IgD-negative memory B cell (primary cell): ENCODE data around the gene MYO3B. TPM values are rescaled to one million over a fixed set of nuclear protein-coding genes. Genes with fewer than 3 reads are reported as not detected.
"Not testable (repeated sequence)": the region's sequence is repeated elsewhere in the genome, so short reads cannot be mapped to it uniquely, and the experiment has no call there.

Source experiments
- H3K27ac Mint-ChIP-seq, 3 donors: one replicate each; pipeline ENCODE4 v1.8.0; 2020 to 2022; ENCODE audit warnings: mild to moderate bottlenecking in 3 of 3, mixed read lengths in 3 of 3, moderate library complexity in 1 of 3
- H3K27me3 Mint-ChIP-seq: one replicate; pipeline ENCODE4 v1.8.0; 2021; ENCODE audit warnings: mixed read lengths
- H3K36me3 Mint-ChIP-seq: one replicate; pipeline ENCODE4 v1.8.0; 2020; ENCODE audit warnings: mild to moderate bottlenecking, mixed read lengths
- H3K4me1 Mint-ChIP-seq, 3 donors: one replicate each; pipeline ENCODE4 v1.8.0; 2020 to 2022; ENCODE audit warnings: mixed read lengths in 3 of 3, mild to moderate bottlenecking in 1 of 3
- H3K4me3 Mint-ChIP-seq, 4 donors: one replicate each; pipeline ENCODE4 v1.8.0; 2020 to 2022; ENCODE audit warnings: mild to moderate bottlenecking in 4 of 4, mixed read lengths in 4 of 4, moderate library complexity in 3 of 4
- H3K9me3 Mint-ChIP-seq, 3 donors: one replicate each; pipeline ENCODE4 v1.8.0; 2020 to 2021; ENCODE audit warnings: mixed read lengths in 3 of 3, mild to moderate bottlenecking in 1 of 3
- polyA plus RNA-seq: library from polyadenylated mRNA; unstranded; fragments of 300-500 nt; fragmentation: Illumina TruSeq; gene quantifications from one replicate; pipeline ENCODE4 v1.2.3, GENCODE V29; 2021

The MYO3B gene
- polyA plus RNA-seq, 1 donor from 2014 or later = 0.23 TPM

DNA sequence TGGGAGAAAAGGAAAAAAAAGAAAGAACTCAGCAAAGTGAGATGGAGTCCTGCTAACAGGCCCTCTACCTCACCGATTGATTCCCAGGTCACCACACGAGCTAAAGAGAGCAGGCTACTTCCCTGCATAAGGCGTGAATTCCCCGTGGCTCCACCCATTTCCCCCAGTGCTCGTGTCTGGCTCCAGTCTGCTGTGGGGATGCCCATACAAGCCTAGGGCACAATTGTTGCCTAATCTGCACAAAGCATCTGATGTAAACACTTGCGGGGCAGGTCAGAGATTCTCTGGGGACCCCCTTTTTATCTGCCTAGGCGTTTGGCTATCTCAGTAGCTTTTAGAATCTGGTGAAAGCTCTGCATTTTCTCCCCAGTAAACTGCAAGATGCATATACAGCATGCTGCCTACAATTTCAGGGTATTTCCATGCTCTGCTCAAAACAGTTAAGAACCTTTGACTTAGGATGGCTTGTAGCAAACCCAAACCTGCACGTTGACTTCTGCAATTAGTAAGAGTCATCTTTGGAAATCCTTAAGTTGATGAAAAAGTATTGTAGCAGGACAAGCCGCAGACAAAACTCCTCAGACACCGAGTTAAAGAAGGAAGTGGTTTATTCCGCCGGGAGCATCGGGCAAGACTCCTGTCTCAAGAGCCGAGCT is 34.8 kb downstream of the MYO3B start:
- Mint-ChIP-seq H3K9me3 (peaks cover 2 to 9% (median 6%) of the 10 kb centered on the region in 3 donors), H3K4me1 (peaks cover 4 to 5% (median 4%) of the 10 kb centered on the region in 3 donors), H3K27ac (no peak overlapping the region), H3K36me3 (no peaks in the 10 kb centered on the region), H3K27me3 (peaks cover 3% of the 10 kb centered on the region), H3K4me3 (peak overlapping the region in 1 of 4 donors; percentile 89)

- not testable (repeated sequence) for H3K36me3 Mint-ChIP-seq, H3K9me3 Mint-ChIP-seq, H3K4me1 Mint-ChIP-seq, H3K27me3 Mint-ChIP-seq
- peak overlapping the region in 1 of 3 donors; percentile 4 for H3K27ac Mint-ChIP-seq
- peak overlapping the region in 1 of 4 donors; percentile 89 for H3K4me3 Mint-ChIP-seq
Measured at GRCh38 chr2:170213281-170213625, 35.3 kb downstream of the MYO3B start.

GRCh38 chr2:170213651-170214050 is 35.7 kb downstream of the MYO3B start:
- peaks cover 3% of the 10 kb centered on the region for H3K27me3 Mint-ChIP-seq

GRCh38 chr2:170214309-170214948 is 36.5 kb downstream of the MYO3B start:
- H3K4me1 Mint-ChIP-seq = peaks cover 4 to 5% (median 4%) of the 10 kb centered on the region in 3 donors
- H3K27me3 Mint-ChIP-seq = peaks cover 3% of the 10 kb centered on the region
- H3K36me3 Mint-ChIP-seq = no peaks in the 10 kb centered on the region

More at GRCh38 chr2:170213651-170214050, 35.7 kb downstream of the MYO3B start:
- H3K36me3 Mint-ChIP-seq = no peaks in the 10 kb centered on the region
- H3K27ac Mint-ChIP-seq = peak overlapping the region in 1 of 3 donors; percentile 4
- H3K4me1 Mint-ChIP-seq = peaks cover 4 to 5% (median 4%) of the 10 kb centered on the region in 3 donors
- peaks cover 2 to 9% (median 6%) of the 10 kb centered on the region in 3 donors for H3K9me3 Mint-ChIP-seq
- H3K4me3 Mint-ChIP-seq = peak overlapping the region in 1 of 4 donors; percentile 89

GRCh38 chr2:170215021-170215420 is 37.1 kb downstream of the MYO3B start:
- H3K36me3 Mint-ChIP-seq = no peaks in the 10 kb centered on the region
- H3K4me3 Mint-ChIP-seq = no peak overlapping the region
- no peak overlapping the region for H3K27ac Mint-ChIP-seq
- H3K27me3 Mint-ChIP-seq = peaks cover 3% of the 10 kb centered on the region
- peaks cover 4 to 5% (median 4%) of the 10 kb centered on the region in 3 donors for H3K4me1 Mint-ChIP-seq
- H3K9me3 Mint-ChIP-seq = peaks cover 2 to 6% (median 6%) of the 10 kb centered on the region in 3 donors

More at GRCh38 chr2:170214309-170214948, 36.5 kb downstream of the MYO3B start:
- Mint-ChIP-seq H3K27ac (no peak overlapping the region), H3K4me3 (no peak overlapping the region), H3K9me3 (peaks cover 2 to 7% (median 6%) of the 10 kb centered on the region in 3 donors)

DNA sequence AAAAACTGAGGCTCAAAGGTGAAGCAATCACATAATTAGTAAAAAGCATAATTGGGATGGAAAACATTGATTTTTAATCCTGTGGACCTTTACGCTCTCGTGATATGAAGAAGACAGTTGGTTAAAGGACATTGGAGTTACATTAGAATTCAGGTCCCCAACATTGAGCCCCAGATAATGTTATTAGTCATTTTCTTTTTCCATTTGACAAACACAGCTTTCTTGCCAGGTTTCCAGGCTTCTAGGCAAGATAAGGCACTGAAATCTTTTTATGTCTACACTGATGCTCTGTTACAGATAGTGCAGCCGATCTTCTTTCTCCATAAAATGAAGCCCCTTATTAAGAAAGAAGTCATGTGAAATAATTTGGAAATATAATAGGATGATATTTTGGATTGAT is 38.5 kb downstream of the MYO3B start:
- H3K36me3 Mint-ChIP-seq = no peaks in the 10 kb centered on the region
- no peak overlapping the region for H3K27ac Mint-ChIP-seq
- H3K27me3 Mint-ChIP-seq = peaks cover 3% of the 10 kb centered on the region
- H3K4me1 Mint-ChIP-seq = peaks cover 4 to 5% (median 5%) of the 10 kb centered on the region in 3 donors
- no peak overlapping the region for H3K4me3 Mint-ChIP-seq
- H3K9me3 Mint-ChIP-seq = peaks cover 0 to 2% (median 2%) of the 10 kb centered on the region in 3 donors

GRCh38 chr2:170216981-170217380 is 39.0 kb downstream of the MYO3B start:
- peaks cover 4 to 5% (median 5%) of the 10 kb centered on the region in 3 donors for H3K4me1 Mint-ChIP-seq
- peaks cover 3% of the 10 kb centered on the region for H3K27me3 Mint-ChIP-seq
- no peak overlapping the region for H3K4me3 Mint-ChIP-seq
- no peak overlapping the region for H3K27ac Mint-ChIP-seq
- H3K36me3 Mint-ChIP-seq = no peaks in the 10 kb centered on the region
- H3K9me3 Mint-ChIP-seq = no peaks in the 10 kb centered on the region

DNA sequence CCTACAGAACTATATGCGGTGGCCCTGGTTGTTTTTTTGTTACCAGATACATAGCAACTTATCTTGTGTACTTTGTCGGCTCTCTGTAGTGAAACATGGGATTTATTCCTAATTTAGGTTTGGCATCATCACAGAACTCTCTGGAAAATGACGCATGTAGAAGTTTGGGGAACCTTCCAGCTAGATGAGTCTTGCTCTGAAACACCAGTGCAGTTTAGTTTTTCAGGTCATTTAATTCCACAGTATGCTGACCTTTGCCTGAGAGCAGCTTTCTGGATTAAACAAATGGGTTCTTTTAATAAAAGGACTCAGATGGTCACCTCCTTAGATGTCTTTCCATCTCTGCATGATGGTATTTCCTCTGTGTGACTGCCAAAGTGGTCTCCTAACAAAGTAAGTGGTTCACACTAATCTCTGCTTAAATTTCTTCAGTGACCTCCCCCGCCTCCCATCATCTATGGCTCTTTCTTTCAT is 39.9 kb downstream of the MYO3B start:
- Mint-ChIP-seq H3K4me1 (peaks cover 4 to 5% (median 5%) of the 10 kb centered on the region in 3 donors), H3K27me3 (peaks cover 3% of the 10 kb centered on the region), H3K36me3 (no peaks in the 10 kb centered on the region), H3K27ac (no peak overlapping the region), H3K4me3 (no peak overlapping the region), H3K9me3 (no peaks in the 10 kb centered on the region)

- Mint-ChIP-seq H3K27me3 (no peaks in the 10 kb centered on the region), H3K4me1 (peaks cover 0 to 1% (median 0%) of the 10 kb centered on the region in 3 donors), H3K4me3 (no peak overlapping the region), H3K9me3 (no peaks in the 10 kb centered on the region), H3K27ac (no peak overlapping the region), H3K36me3 (no peaks in the 10 kb centered on the region)
Measured at GRCh38 chr2:170218456-170218855, 40.5 kb downstream of the MYO3B start.

DNA sequence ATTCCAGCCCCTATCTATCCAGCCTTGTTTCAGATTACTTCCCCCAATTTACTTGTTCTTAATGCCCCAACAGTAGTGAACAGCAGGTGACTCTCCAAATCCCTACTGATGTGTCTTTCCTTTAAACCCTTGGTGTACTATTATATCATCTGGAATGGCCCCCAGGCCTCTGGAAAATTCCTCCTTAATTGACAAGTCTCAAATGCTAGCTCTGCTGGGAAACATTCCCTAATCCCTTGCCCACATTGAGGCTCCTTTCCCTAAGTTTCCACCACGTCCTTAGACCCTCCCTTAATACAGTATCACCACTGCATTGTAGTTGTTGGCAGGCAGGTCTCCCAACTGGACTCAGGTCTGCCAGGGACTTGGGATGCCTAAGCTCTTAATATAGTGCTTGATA is 41.0 kb downstream of the MYO3B start:
- Mint-ChIP-seq H3K36me3 (no peaks in the 10 kb centered on the region), H3K27me3 (no peaks in the 10 kb centered on the region), H3K4me1 (peaks cover 0 to 1% (median 0%) of the 10 kb centered on the region in 3 donors), H3K9me3 (no peaks in the 10 kb centered on the region), H3K4me3 (no peak overlapping the region), H3K27ac (no peak overlapping the region)

DNA sequence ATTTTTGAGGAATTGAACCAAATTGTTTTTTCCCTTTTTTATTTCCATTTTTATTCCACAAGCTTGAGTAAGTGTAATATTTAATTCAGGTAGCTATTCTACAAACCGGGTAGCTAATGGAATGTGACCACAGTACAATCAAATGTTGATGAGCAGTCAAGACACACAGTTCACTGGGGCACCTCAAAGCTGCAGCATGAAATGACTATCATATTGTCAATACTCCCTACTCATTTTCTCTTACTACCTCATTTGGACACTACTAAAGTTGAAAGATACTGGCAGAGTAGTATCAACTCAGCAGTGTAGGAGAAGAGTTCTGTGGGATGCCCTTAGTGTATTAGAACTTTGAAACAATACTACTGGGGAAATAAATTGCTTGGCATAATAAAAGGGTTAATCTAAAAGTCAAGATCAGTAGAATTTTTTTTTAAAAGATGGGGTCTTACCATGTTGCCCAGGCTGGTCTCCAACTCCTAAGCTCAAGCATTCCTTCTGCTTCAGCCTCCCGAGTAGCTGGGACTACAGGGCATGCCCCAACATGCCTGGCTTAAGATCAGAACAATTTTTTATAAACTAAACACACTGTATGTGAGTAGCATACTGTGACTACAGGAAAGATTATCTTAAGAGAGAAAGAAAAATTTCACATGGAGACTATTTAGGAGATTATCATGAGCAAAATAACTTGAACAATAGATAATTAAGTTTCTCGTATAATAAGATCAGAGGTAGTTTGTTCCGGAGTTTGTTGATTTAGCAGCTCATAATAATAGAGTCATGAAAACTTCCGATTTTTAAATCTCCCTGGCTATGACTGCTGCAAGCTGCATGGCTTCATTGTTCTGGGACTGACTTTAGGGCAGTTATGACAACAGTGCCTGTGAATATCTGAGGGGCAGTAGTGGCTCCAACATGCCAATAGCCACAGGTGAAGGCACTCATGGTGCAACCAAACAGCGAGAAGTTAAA is 43.7 kb downstream of the MYO3B start:
- no peak overlapping the region for H3K27ac Mint-ChIP-seq
- H3K36me3 Mint-ChIP-seq = no peaks in the 10 kb centered on the region
- no peak overlapping the region for H3K4me3 Mint-ChIP-seq
- no peaks in the 10 kb centered on the region for H3K27me3 Mint-ChIP-seq
- H3K4me1 Mint-ChIP-seq = peaks cover 0 to 1% (median 0%) of the 10 kb centered on the region in 3 donors
- H3K9me3 Mint-ChIP-seq = no peaks in the 10 kb centered on the region

DNA sequence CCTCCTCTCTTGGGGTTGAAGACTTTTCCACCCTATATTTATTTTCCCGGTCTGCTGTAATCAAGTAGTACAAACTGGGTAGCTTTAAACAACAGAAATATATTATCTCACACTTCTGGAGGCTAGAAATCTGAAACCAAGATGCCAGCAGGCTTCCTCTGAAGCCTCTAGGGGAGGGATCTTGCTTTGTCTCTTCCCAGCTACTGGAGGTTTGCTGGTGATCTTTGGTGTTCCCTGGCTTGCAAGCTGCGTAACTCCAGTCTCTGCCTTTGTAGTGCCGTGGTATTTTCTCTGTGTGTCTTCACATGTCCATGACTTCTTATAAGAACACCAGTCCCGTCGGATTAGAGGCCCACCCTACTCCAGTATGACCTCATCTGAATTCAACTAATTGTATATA is 44.4 kb downstream of the MYO3B start:
- peak overlapping the region in 1 of 3 donors; percentile 29 for H3K27ac Mint-ChIP-seq
- H3K9me3 Mint-ChIP-seq = no peaks in the 10 kb centered on the region
- H3K4me1 Mint-ChIP-seq = peaks cover 0 to 2% (median 1%) of the 10 kb centered on the region in 3 donors
- no peaks in the 10 kb centered on the region for H3K27me3 Mint-ChIP-seq
- no peak overlapping the region for H3K4me3 Mint-ChIP-seq
- H3K36me3 Mint-ChIP-seq = no peaks in the 10 kb centered on the region

DNA sequence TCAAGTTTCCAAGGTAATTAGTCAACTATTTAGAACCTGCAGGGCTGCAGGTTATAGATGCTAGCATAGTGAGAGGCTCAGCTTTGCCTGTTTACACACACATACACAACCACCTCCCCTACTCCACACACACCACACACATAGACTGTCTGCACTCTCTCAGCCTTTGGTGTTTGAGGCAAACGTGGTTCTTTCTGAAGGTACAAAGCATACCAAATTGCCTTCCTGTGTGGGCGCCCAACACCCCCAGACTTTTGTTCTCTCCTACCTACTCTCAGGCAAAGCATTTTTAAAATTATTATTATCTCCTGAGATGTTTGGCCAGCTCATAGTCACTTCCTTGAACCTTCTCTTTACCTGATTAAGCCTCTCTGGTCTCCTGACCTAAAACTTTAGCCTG is 44.9 kb downstream of the MYO3B start:
- no peaks in the 10 kb centered on the region for H3K36me3 Mint-ChIP-seq
- H3K4me3 Mint-ChIP-seq = no peak overlapping the region
- no peaks in the 10 kb centered on the region for H3K27me3 Mint-ChIP-seq
- H3K9me3 Mint-ChIP-seq = no peaks in the 10 kb centered on the region
- peak overlapping the region in 1 of 3 donors; percentile 59 for H3K27ac Mint-ChIP-seq
- peaks cover 0 to 5% (median 3%) of the 10 kb centered on the region in 3 donors for H3K4me1 Mint-ChIP-seq

- Mint-ChIP-seq H3K4me3 (no peak overlapping the region), H3K27me3 (no peaks in the 10 kb centered on the region), H3K4me1 (peaks cover 0 to 6% (median 5%) of the 10 kb centered on the region in 3 donors), H3K9me3 (no peaks in the 10 kb centered on the region), H3K27ac (no peak overlapping the region), H3K36me3 (no peaks in the 10 kb centered on the region)
Measured at GRCh38 chr2:170224692-170225294, 46.8 kb downstream of the MYO3B start.
